CD8-positive, alpha-beta memory T cell (primary cell): Measurements from ENCODE around the gene SLC24A4. TPM values are rescaled to one million over a fixed set of nuclear protein-coding genes. Genes with fewer than 3 reads are reported as not detected.

Source experiments
- CTCF ChIA-PET: fragments of 350-600 bp; sonication (Branson Sonifier 250); formaldehyde crosslinking; loops from one replicate; lab custom pipeline; 2021; ENCODE audit warnings: antibody characterized with exemption; lab: Charles Lee
- POLR2A ChIA-PET: fragments of 350-600 bp; sonication (Branson Sonifier 250); formaldehyde crosslinking; loops from one replicate; lab custom pipeline; 2021; ENCODE audit warnings: antibody characterized with exemption; lab: Charles Lee
- DNase-seq, 5 donors: peaks; one replicate each; pipeline versions ENCODE4 v3.0.0 to v3.0.0-alpha.2; 2020 to 2022; ENCODE audit warnings: mixed read lengths in 1 of 5
- H3K27ac ChIP-seq: one replicate; pipeline ENCODE4 v1.7.0; 2013; ENCODE audit warnings: low read depth, mild to moderate bottlenecking, low read length, moderate library complexity
- H3K27me3 ChIP-seq: 2 replicates; pipeline ENCODE4 v1.7.0; 2013; ENCODE audit warnings: low read length, mild to moderate bottlenecking; ENCODE audit not compliant: insufficient read depth, poor library complexity, severe bottlenecking
- H3K36me3 ChIP-seq: 2 replicates; pipeline ENCODE4 v1.7.0; 2013; ENCODE audit warnings: mild to moderate bottlenecking, low read length, moderate library complexity; ENCODE audit not compliant: insufficient read depth
- H3K4me1 ChIP-seq: 2 replicates; pipeline ENCODE4 v1.7.0; 2013; ENCODE audit warnings: mild to moderate bottlenecking, low read length, moderate library complexity; ENCODE audit not compliant: insufficient read depth
- H3K4me3 ChIP-seq: 2 replicates; pipeline ENCODE4 v1.7.0; 2013; ENCODE audit warnings: mild to moderate bottlenecking, low read length
- H3K9me3 ChIP-seq: 2 replicates; pipeline ENCODE4 v1.7.0; 2013; ENCODE audit warnings: mild to moderate bottlenecking, low read length
- H3K27ac Mint-ChIP-seq, 8 donors: one replicate each; pipeline ENCODE4 v1.8.0; 2020 to 2021; ENCODE audit warnings: mixed read lengths in 8 of 8, mild to moderate bottlenecking in 6 of 8, inconsistent platforms in 3 of 8, moderate library complexity in 3 of 8
- H3K27me3 Mint-ChIP-seq, 2 donors: one replicate each; pipeline ENCODE4 v1.8.0; 2020 to 2021; ENCODE audit warnings: mixed read lengths in 2 of 2, mild to moderate bottlenecking in 1 of 2, moderate library complexity in 1 of 2
- H3K36me3 Mint-ChIP-seq, 3 donors: one replicate each; pipeline ENCODE4 v1.8.0; 2020 to 2021; ENCODE audit warnings: mixed read lengths in 3 of 3, inconsistent platforms in 1 of 3, mild to moderate bottlenecking in 1 of 3
- H3K4me1 Mint-ChIP-seq, 3 donors: one replicate each; pipeline ENCODE4 v1.8.0; 2020 to 2021; ENCODE audit warnings: mixed read lengths in 3 of 3, inconsistent platforms in 1 of 3, mild to moderate bottlenecking in 1 of 3
- H3K4me3 Mint-ChIP-seq, 7 donors: one replicate each; pipeline ENCODE4 v1.8.0; 2020 to 2021; ENCODE audit warnings: mixed read lengths in 7 of 7, mild to moderate bottlenecking in 6 of 7, moderate library complexity in 4 of 7, inconsistent platforms in 2 of 7
- H3K9me3 Mint-ChIP-seq, 5 donors: one replicate each; pipeline ENCODE4 v1.8.0; 2020 to 2022; ENCODE audit warnings: mixed read lengths in 5 of 5, mild to moderate bottlenecking in 3 of 5, moderate library complexity in 2 of 5, inconsistent platforms in 1 of 5
- polyA plus RNA-seq: library from polyadenylated mRNA; unstranded; fragments of 300-500 nt; fragmentation: Illumina TruSeq; gene quantifications from one replicate; pipeline ENCODE4 v1.2.3, GENCODE V29; 2021
- total RNA-seq, 2 experiments: library from RNA; stranded (reverse); gene quantifications; one replicate each; pipeline ENCODE4 v1.2.3, GENCODE V29; 2021

Gene SLC24A4
- total and polyA plus RNA-seq, 3 experiments from 2014 or later, result 0.04 TPM; not detected in 2

DNA sequence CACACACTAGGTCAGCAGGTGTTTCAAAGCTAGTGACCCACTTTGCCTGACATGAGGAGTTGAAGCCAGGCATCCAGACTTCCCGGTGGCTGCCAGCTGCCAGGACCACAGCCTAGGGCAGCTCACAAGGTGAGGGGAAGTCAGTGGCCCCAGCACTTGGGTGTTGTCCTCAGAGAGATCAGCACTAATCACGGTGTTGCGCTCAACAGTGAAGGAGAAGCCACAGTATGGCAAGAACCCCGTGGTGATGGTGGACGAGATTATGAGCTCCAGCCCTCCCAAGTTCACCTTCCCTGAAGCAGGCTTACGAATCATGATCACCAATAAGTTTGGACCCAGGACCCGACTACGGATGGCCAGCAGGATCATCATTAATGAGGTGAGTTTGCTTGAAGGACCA is 130.7 kb downstream of the SLC24A4 start:
- no peaks in the 10 kb centered on the region for H3K9me3 ChIP-seq
- H3K27ac ChIP-seq, result no peak overlapping the region
- Mint-ChIP-seq H3K9me3 (no peaks in the 10 kb centered on the region), H3K27me3 (no peaks in the 10 kb centered on the region), H3K36me3 (no peaks in the 10 kb centered on the region), H3K4me1 (no peaks in the 10 kb centered on the region), H3K27ac (no peak overlapping the region), H3K4me3 (no peak overlapping the region)
- no peaks in the 10 kb centered on the region for H3K36me3 ChIP-seq
- no peak overlapping the region for H3K4me3 ChIP-seq
- ChIA-PET CTCF (no interaction called here), POLR2A (no interaction called here)
- H3K4me1 ChIP-seq, result no peaks in the 10 kb centered on the region
- DNase-seq, result no peak
- no peaks in the 10 kb centered on the region for H3K27me3 ChIP-seq

DNA sequence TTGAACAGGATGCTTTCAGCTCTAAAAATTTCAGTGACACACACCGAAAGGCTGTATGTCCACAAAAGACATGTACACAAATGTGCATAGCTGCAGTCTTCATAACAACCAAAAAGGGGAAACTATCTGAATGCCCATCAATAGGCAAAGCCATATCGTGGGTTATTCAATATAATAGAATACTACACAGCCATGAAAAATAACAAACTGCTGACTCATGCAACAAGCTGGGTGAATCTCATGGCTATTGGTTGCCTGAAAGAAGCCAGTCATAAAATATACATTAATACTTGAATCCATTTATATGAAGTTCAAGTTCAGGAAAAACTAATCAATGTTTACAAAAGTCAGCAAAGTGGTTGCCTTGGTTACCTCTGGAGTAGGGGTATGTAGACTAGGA is 132.3 kb downstream of the SLC24A4 start:
- H3K4me1 ChIP-seq, result no peaks in the 10 kb centered on the region
- no peaks in the 10 kb centered on the region for H3K9me3 ChIP-seq
- no peaks in the 10 kb centered on the region for H3K36me3 Mint-ChIP-seq
- H3K27ac Mint-ChIP-seq, result no peak overlapping the region
- ChIA-PET POLR2A (no interaction called here), CTCF (no interaction called here)
- no peaks in the 10 kb centered on the region for H3K9me3 Mint-ChIP-seq
- H3K36me3 ChIP-seq, result no peaks in the 10 kb centered on the region
- peaks cover 0 to 8% (median 3%) of the 10 kb centered on the region in 3 donors for H3K4me1 Mint-ChIP-seq
- H3K4me3 Mint-ChIP-seq, result no peak overlapping the region
- DNase-seq, result no peak
- H3K27ac ChIP-seq, result no peak overlapping the region
- no peaks in the 10 kb centered on the region for H3K27me3 ChIP-seq
- no peaks in the 10 kb centered on the region for H3K27me3 Mint-ChIP-seq
- H3K4me3 ChIP-seq, result no peak overlapping the region

DNA sequence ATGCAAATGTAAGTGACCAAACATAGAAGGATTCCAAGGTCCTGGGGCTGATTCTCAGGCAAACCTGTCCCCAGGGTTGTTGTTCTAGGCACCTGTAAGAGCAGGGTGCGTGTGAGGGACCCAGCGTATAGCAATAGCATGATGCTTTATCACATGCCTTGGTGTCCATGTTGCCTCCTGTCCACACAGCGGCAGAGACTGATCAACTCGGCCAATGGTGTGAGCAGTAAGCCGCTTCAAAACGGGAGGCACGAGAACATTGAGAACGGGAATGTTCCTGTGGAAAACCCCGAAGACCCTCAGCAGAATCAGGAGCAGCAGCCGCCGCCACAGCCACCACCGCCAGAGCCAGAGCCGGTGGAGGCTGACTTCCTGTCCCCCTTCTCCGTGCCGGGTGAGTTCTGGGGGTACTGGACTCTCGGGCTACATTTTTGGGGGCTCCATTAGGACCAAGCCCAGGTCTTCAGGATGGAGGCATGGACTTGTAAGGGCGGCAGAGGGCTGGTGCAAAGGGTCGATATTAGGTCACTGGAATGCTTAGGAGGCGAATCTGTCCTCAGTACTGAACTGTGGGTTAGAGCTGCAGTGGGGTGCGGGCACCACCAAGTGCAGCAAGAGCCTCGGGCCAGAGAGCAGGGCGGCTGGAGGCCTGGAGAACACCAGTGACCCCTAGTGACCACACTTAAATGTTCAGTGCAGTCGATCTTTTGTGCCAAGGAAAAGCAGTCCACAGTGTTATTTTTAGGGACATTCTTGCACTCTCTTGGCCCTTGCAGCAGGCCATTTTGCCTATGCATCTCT is 133.4 kb downstream of the SLC24A4 start:
- Histone ChIP-seq H3K9me3 (no peaks in the 10 kb centered on the region), H3K27ac (no peak overlapping the region), H3K4me1 (peaks cover 10% of the 10 kb centered on the region), H3K27me3 (no peaks in the 10 kb centered on the region), H3K4me3 (no peak overlapping the region), H3K36me3 (no peaks in the 10 kb centered on the region)
- Mint-ChIP-seq H3K4me3 (no peak overlapping the region), H3K27ac (no peak overlapping the region), H3K27me3 (no peaks in the 10 kb centered on the region), H3K36me3 (no peaks in the 10 kb centered on the region), H3K4me1 (peaks cover 7 to 20% (median 13%) of the 10 kb centered on the region in 3 donors), H3K9me3 (no peaks in the 10 kb centered on the region)
- no peak for DNase-seq
- ChIA-PET CTCF (no interaction called here), POLR2A (no interaction called here)

DNA sequence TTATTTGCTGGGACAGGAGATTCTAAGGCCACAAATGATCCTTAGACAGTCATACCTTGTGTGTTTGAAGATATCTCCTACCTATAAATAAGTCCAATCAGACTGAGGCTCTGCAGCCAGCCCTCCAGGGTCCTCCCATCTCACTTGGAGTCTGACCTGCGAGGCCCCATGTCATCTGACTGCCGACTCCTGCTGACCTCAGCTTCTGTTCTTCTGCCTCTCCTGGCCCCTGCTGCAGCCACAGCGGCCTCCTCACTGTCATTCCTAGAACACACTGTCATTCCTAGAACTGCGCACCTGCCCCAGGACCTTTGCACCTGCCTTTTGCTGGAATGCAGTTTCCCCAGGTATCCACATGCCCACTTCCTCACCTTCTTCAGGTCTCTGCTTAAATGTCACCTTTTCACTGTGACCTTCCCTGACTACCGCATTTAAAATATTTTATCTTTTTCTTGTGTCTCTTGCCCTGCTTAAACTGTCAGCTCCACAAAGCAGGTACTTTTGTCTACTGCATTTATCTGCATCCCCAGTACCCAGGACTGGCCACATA is 134.1 kb downstream of the SLC24A4 start:
- H3K4me3 ChIP-seq, result no peak overlapping the region
- Mint-ChIP-seq H3K4me3 (no peak overlapping the region), H3K4me1 (peaks cover 13 to 27% (median 20%) of the 10 kb centered on the region in 3 donors), H3K36me3 (no peaks in the 10 kb centered on the region), H3K9me3 (no peaks in the 10 kb centered on the region), H3K27ac (peak overlapping the region in 2 of 8 donors; percentile 17 to 36), H3K27me3 (no peaks in the 10 kb centered on the region)
- no peaks in the 10 kb centered on the region for H3K9me3 ChIP-seq
- no peak for DNase-seq
- no peak overlapping the region for H3K27ac ChIP-seq
- no peaks in the 10 kb centered on the region for H3K27me3 ChIP-seq
- CTCF ChIA-PET, result no interaction called here
- no peaks in the 10 kb centered on the region for H3K36me3 ChIP-seq
- POLR2A ChIA-PET, result no interaction called here
- H3K4me1 ChIP-seq, result peaks cover 16% of the 10 kb centered on the region

DNA sequence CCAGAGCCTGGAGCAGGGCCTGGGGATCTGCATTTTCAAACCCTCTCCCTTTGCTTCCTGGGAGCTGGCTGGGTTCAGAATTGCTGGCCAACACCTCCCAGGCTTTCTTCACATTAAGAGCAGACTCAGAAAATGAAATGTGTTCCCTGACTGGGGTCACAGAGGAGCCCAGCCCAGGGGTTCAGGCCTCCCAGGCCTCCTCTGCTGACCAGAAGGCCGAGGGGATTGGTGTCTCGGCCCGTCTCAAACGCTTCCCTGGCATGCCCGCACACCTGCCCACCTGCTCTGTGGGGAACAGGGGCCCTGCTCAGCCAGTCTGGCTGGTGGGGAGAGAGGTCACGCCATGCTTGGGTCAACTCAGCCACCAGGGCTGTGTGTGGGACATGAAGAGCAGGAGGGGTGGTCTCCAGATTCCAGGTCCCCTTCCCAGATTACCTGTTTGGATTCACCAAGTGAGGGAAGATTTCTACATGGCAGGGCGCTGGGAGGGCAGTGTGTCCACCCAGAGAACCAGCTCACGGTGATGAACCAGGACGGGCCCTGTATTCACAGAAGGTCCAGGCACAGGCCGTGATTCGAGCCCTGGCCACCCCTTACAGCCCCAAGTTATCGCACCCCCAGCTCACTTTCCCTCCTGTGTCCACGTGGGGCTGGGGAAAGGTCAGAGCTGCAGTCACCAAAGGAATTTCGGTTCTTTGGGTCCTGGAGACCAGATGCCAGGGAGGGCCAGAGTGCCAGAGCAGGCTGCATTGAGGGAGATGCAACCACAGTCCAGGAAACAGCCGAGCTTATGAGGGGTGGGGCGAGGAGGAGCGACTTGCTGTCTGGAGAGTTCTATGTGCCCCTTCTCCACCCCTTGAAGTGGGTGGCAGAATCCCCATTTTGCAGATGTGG is 135.4 kb downstream of the SLC24A4 start:
- H3K36me3 ChIP-seq, result no peaks in the 10 kb centered on the region
- H3K27ac ChIP-seq, result no peak overlapping the region
- no peak overlapping the region for H3K4me3 Mint-ChIP-seq
- H3K9me3 ChIP-seq, result no peaks in the 10 kb centered on the region
- H3K27me3 ChIP-seq, result no peaks in the 10 kb centered on the region
- ChIA-PET POLR2A (no interaction called here), CTCF (no interaction called here)
- peaks cover 0 to 1% of the 10 kb centered on the region in 2 donors for H3K27me3 Mint-ChIP-seq
- peaks cover 26 to 39% (median 29%) of the 10 kb centered on the region in 3 donors for H3K4me1 Mint-ChIP-seq
- no peak overlapping the region for H3K4me3 ChIP-seq
- no peaks in the 10 kb centered on the region for H3K9me3 Mint-ChIP-seq
- peak overlapping the region in 2 of 8 donors; percentile 34 to 43 for H3K27ac Mint-ChIP-seq
- no peaks in the 10 kb centered on the region for H3K36me3 Mint-ChIP-seq
- no peak for DNase-seq
- H3K4me1 ChIP-seq, result peaks cover 16% of the 10 kb centered on the region

DNA sequence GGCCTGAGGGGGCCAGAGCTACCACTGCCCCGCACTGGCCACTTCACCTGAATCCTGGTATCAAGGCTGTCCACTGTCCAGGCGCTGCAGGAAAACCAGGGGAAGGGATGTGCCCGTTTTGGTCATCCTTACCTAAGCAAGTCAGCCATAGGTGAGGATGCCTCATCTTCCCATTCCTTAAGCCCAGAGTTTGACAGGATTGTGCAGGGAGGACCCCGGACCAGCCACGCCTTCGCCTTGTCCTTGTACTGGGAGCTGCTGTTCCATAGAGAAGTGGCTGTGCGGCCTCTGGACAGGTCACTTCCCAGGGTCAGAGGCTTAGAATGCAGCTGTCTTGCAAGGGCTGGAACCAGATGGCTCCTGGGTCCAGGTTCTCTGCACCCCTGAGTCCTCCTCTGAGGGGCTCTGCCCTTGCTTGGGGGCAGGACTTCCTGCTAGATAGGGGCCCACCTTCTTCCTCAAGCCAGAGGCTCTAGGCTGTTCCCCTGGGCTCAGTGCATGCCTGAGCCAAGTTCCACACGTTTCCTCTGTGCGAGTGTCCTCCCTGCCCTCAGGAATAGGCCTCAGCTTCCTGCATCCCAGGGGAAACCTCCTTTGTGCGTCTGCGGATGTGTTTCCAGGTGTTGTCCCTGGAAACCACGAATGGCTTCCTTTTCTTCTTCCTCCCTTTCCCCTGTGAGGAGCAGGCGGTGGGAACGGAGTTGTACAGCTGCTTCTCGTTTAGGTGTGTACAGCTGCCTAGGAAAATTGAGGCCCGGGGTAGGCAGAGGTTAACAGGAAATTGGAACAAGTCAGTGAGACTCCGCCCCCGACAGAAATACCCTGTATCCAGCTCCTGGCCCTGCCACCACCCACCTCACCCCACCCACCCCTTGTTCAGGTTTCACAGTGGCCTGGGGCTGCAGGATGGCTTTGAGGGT is 136.3 kb downstream of the SLC24A4 start:
- H3K4me1 Mint-ChIP-seq, result peaks cover 27 to 44% (median 32%) of the 10 kb centered on the region in 3 donors
- Histone ChIP-seq H3K27ac (no peak overlapping the region), H3K27me3 (no peaks in the 10 kb centered on the region), H3K9me3 (no peaks in the 10 kb centered on the region), H3K36me3 (no peaks in the 10 kb centered on the region), H3K4me3 (no peak overlapping the region), H3K4me1 (peaks cover 16% of the 10 kb centered on the region)
- H3K36me3 Mint-ChIP-seq, result no peaks in the 10 kb centered on the region
- CTCF ChIA-PET, result interaction anchor here (1.5 kb wide), 1 partner anchor 128 kb away, joined by 3 read pairs; no protein-coding TSS in a partner anchor
- H3K4me3 Mint-ChIP-seq, result peak overlapping the region in 1 of 7 donors; percentile 19
- no peaks in the 10 kb centered on the region for H3K9me3 Mint-ChIP-seq
- POLR2A ChIA-PET, result no interaction called here
- H3K27me3 Mint-ChIP-seq, result peaks cover 0 to 1% of the 10 kb centered on the region in 2 donors
- no peak overlapping the region for H3K27ac Mint-ChIP-seq
- no peak for DNase-seq

DNA sequence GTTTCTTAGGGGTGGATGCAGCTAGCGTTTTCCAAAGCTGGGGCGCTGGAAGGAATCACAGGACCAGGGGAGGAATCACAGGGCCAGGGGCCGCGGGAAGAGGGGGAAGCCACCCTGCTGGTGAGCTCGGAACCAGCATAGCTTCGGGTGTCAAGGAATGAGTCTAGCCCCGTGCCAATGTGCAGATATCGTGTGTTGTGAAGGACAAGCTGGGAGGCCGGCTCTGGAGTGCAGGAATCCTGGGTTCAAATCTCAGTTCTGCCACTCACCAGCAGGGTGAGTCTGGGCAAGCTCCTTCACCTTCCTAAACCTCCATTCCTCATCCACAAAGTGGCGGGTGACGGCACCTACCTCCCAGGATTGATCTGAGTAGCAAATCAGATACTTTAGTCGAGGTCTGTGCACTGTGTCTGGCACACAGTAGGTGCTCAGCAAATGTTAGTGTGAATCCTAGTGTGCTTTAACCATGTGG is 137.0 kb downstream of the SLC24A4 start:
- H3K27ac ChIP-seq, result no peak overlapping the region
- H3K4me1 Mint-ChIP-seq, result peaks cover 27 to 44% (median 32%) of the 10 kb centered on the region in 3 donors
- no peak for DNase-seq
- H3K9me3 Mint-ChIP-seq, result no peaks in the 10 kb centered on the region
- H3K4me3 ChIP-seq, result no peak overlapping the region
- peak overlapping the region in 4 of 8 donors; percentile 32 to 74 (median 58) for H3K27ac Mint-ChIP-seq
- no peaks in the 10 kb centered on the region for H3K27me3 ChIP-seq
- ChIA-PET POLR2A (no interaction called here), CTCF (interaction anchor here (1.5 to 2.1 kb wide), 3 partner anchors 9 to 220 kb away, joined by 3 to 7 read pairs (median 4); no protein-coding TSS in a partner anchor)
- peak overlapping the region in 1 of 7 donors; percentile 19 for H3K4me3 Mint-ChIP-seq
- H3K9me3 ChIP-seq, result no peaks in the 10 kb centered on the region
- no peaks in the 10 kb centered on the region for H3K36me3 ChIP-seq
- no peaks in the 10 kb centered on the region for H3K36me3 Mint-ChIP-seq
- H3K4me1 ChIP-seq, result peaks cover 16% of the 10 kb centered on the region
- peaks cover 0 to 1% of the 10 kb centered on the region in 2 donors for H3K27me3 Mint-ChIP-seq
